Right kidney (tissue), 1 donor: ENCODE measurements around the gene RNASE1.
"Not testable (repeated sequence)": the region's sequence is repeated elsewhere in the genome, so short reads cannot be mapped to it uniquely, and the experiment has no call there.

Source experiments
- DNase-seq: peaks from one replicate; pipeline ENCODE4 v3.0.0-alpha.2; 2016

Gene RNASE1

DNA sequence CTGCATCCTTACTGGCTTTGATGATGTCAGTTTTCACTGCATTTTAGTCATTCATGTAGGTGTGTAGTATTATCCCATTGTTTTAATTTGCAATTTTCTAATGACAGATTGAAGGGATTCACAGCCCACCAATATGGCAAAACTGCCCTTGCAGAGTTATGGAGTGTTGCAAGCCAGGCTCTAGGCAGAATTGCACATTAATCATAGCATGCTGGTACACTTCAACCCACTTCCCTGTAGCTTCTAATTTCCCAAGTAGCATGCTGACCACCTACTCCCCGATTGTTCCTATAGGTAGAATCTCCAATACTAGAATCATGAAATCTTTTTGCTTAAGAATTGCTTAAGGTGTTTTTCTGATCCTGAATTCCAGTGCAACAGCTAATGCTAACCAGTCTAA lies 26.7 kb downstream of the RNASE1 start:
- DNase-seq: no peak

DNA sequence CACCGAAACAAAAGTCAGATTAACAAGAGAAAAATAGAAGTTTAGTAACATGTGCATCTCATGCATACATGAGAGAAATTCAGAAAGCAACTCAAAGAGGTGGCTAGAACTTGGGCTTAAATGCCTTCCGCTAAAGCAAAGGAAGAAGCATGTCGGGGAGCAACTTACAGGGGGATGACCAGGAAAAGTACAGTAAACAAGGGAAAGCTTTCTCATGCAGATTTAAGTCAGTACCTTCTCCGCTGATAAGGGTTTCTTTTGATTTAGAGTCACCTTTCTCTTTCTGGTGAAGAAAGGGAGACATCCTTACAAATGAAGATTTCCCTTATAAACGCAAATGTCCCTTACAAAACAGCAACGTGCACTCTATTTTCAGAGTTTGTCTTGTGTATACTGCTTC lies 27.6 kb downstream of the RNASE1 start:
- no peak for DNase-seq

DNA sequence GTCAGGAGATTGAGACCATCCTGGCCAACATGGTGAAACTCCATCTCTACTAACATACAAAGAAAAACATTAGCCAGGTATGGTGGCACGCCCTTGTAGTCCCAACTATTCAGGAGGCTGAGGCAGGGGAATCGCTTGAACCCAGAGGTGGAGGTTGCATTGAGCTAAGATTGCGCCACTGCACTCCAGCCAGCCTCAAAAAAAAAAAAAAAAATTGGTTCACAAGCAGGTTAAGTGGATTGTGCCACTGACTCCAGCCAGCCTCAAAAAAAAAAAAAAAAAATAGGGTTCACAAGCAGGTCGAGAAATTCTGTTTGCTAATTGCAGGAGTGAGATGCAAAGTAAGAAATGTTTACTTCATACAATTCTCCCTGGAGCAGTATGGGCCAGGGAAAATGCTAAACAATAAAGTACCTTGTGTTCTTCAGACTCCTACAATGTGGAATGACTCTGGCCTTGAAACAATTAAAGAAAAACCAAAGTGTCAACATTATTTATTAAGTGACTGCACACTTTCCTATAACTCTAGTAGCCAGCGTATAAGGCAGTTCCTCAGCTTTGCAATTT lies 28.3 kb downstream of the RNASE1 start:
- DNase-seq: no peak

DNA sequence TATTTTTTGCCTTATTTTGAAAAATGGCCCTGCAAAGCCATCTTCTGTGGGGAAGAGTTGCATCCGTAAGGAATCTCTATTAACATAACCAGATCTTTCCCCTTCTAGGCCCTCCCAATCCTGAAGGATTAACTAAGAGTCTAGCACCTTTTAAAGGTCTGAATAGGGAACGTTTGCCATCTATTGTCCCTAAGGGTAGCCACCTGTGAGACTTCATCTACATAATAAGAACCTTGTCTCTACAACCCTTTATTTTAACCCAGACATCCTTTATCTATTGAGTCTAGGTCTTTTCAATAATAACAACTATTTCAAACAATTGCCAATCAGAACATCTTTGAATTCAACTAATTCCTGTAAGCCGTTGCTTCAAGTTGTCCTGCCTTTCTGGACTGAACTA lies 30.0 kb downstream of the RNASE1 start:
- no peak for DNase-seq

DNA sequence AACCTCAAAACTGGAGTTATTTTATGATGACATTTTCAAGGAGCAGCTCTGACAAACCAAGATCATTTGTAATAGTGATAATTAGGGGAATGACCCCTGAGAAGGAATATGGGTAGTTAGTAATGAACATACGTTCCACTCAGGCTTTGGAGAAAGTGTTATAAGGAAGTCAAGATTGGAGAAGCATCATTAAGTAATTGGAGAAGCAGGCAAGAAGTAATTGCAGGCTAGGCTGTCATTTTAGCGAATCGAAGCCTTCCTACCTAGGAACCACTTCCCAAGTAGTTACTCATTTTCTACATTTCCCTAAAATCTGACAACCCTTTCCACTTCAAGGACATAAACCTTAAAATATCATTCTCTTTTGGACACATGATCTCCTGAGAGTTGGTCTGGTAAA lies 33.2 kb downstream of the RNASE1 start:
- DNase-seq: no peak

DNA sequence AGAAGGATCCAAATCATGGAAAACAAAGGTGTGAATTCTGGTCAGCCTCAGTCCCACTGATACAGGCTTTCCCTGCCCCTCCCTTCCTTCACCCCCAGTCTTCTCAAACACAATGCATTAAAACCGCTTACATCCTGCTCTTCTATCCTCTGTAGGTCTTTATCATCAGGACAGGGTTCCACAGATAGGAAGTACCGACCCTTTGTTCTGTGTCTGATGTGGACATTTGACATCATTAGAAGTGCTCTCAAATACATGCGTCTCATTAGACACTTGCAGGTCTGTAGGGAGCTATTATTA lies 34.1 kb downstream of the RNASE1 start:
- DNase-seq: no peak

DNA sequence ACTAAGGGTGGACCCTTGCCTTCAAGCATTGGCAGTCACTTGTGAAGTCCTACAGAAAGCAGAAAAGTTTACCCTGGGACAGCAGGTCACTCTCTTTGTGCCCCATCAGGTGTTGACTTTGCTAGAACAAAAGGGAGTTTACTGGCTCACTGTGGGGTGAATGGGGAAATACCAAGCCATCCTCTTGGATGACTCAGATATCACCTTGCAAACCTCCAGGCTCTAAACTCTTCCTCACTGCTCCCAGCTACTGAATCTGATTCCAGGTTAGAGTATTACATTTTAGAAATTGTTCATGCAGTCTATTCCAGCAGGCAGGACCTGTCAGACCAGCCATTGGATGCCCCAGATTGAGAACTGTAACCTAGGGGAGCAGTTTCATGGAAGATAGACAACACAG lies 41.7 kb downstream of the RNASE1 start:
- no peak for DNase-seq

DNA sequence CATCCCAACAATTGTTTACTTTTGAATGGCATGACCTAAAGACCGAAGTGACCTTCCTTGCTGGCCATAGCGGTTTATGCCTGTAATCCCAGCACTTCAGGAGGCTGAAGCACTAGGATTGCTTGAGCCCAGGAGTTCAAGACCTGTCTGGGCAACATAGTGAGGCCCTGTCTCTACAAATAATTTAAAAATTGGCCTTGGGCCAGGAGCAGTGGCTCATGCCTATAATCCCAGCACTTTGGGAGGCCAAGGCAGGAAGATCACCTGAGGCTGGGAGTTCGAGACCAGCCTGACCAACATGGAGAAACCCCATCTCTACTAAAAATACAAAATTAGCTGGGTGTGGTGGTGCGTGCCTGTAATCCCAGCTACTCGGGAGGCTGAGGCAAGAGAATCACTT lies 43.2 kb downstream of the RNASE1 start:
- DNase-seq: not testable (repeated sequence)

DNA sequence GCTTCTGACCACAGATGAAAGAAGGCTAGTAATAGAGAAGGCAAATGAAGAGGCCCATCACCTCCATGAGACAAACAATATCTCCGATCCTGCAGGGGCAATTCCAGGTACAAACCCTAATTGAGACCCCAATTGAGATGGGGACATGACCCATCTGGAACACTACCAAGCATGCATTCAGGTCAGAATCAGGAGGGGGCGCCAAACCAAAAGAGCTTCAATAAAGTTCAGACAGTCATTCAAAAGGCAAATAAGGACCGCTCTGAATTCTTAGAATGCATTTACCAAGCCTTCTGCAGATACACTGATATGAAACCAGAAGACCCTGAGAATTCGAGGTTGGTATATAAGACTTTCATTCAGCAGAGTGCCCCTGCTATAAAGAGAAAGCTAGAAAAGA lies 44.7 kb downstream of the RNASE1 start:
- no peak for DNase-seq

DNA sequence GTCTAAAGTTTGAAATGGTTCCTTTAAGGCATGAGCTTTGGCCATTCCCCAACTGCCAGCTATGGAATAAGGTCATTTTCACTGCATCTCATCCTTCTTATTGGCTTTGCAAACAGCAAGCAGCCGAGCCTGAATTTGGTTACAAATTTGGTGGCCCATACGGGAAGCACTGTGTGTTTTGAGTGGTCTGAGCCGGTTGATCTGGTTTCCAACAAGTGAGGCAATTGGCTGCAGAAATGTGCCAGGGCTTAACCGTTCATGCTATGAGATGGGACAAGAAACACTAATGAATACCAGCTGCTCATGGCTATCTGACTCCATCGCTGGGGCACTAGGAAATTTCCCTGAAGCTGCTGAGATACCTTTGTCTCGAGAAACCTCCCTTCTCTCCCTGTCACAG lies 47.6 kb downstream of the RNASE1 start:
- no peak for DNase-seq

DNA sequence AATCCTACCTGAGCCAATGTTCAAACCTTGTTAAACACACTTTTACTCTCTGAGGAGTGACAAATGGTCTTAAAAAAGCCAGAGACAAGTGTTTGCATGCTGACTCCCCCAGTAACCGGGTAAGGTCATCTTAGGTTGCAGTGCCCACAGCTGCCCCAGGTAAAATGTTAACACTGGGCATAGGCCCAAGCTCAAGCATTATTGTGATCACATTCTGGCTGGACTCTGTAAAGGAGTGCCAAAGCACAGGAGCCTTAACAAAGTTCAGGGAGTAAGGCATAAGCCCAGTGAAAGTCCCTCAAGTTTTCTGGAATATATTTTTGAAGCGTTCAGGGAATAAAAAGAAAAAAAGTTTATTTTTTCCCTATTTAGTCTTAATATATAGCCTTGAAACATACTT lies 48.3 kb downstream of the RNASE1 start:
- no peak for DNase-seq

DNA sequence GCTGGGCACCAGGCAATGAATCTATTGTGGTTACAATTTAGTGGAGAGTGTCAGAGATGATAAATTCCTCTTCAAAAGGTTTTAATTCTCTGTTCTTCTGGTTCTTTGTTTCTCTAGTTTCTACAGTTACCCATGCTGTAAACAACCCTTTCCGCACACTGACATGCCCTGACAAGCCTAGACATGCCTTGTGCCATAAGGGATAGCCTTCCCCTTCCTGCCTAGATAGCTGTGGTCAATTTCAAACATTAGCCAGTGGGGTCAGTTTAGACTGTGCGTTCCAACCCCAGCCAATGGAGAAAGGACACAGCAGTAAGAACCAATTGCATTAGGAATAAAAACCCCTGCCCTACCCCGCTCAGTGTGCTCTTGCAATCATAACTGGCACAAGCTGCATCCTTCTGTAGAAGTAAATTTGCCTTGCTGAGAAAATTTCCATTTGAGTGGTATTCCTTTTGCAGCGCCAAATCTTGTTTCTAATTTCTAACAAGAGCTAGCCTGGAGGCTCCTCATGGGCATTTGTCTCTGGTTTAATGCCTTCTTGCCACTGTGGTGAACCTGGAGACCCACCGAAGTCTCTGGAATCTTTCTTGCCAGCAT lies 50.6 kb downstream of the RNASE1 start:
- DNase-seq: no peak
